ENCODE results near the gene OR5H1.

DNA sequence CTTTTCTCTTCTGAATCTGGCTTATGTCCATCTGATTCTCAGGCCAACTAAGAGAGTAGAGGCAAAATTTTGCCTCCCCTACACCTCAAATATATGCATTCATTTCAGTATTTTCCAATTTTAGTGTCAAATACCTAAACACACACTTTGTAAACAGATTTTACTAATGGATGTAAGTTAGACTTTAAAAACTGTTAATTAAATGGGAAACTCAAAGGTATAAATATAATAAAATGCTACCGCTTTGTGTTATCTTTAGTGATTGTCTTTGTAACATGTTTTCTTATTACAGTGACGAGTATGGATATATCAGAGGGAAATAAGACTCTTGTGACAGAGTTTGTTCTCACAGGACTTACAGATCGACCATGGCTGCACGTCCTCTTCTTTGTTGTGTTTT, 43.6 kb upstream of the OR5H1 start, which contains the start of gene OR5AC2:
- TF ChIP-seq, protein P1, sequence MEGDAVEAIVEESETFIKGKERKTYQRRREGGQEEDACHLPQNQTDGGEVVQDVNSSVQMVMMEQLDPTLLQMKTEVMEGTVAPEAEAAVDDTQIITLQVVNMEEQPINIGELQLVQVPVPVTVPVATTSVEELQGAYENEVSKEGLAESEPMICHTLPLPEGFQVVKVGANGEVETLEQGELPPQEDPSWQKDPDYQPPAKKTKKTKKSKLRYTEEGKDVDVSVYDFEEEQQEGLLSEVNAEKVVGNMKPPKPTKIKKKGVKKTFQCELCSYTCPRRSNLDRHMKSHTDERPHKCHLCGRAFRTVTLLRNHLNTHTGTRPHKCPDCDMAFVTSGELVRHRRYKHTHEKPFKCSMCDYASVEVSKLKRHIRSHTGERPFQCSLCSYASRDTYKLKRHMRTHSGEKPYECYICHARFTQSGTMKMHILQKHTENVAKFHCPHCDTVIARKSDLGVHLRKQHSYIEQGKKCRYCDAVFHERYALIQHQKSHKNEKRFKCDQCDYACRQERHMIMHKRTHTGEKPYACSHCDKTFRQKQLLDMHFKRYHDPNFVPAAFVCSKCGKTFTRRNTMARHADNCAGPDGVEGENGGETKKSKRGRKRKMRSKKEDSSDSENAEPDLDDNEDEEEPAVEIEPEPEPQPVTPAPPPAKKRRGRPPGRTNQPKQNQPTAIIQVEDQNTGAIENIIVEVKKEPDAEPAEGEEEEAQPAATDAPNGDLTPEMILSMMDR (IDR thresholded peaks at IDR 0.05) = no peak
- TF ChIP-seq POLR2AphosphoS5 (IDR thresholded peaks at IDR 0.05) (no peak), EP300 (IDR thresholded peaks at IDR 0.05) (no peak)
